Measurements from ENCODE around the gene KISS1R.
A peak's percentile ranks its signal among the peaks of the same experiment; 100 is the strongest.

KISS1R gene

GRCh38 chr19:900302-901111, 16.6 kb upstream of the KISS1R start:
- DNase-seq: peak; percentile 16

- no peak for DNase-seq
Measured at GRCh38 chr19:901216-902092, 15.7 kb upstream of the KISS1R start.

- no peak for DNase-seq
Measured at GRCh38 chr19:902093-902370, 15.1 kb upstream of the KISS1R start.

GRCh38 chr19:902446-903226, 14.5 kb upstream of the KISS1R start:
- no peak for DNase-seq

- DNase-seq: no peak
Measured at GRCh38 chr19:903266-903797, 13.8 kb upstream of the KISS1R start.

- no peak for DNase-seq
Measured at GRCh38 chr19:904545-904944, 12.6 kb upstream of the KISS1R start.

- no peak for DNase-seq
Measured at GRCh38 chr19:906480-906879, 10.7 kb upstream of the KISS1R start.

- DNase-seq: peak; percentile 13
Measured at GRCh38 chr19:907183-907853, 9.8 kb upstream of the KISS1R start.

- DNase-seq: peak; percentile 16
Measured at GRCh38 chr19:911197-912033, 5.7 kb upstream of the KISS1R start.

GRCh38 chr19:912181-913079, 4.7 kb upstream of the KISS1R start:
- peak; percentile 41 for DNase-seq

- DNase-seq: peak; percentile 69
Measured at GRCh38 chr19:913080-913748, 3.9 kb upstream of the KISS1R start, which contains the start of gene R3HDM4. R3HDM4 (minus strand) TSS chr19:913219; CDS start chr19:913157, 62 bp downstream.

- no peak for DNase-seq
Measured at GRCh38 chr19:916645-917322, 349 bp upstream of the KISS1R start.

- DNase-seq: no peak
Measured at GRCh38 chr19:918152-918437, 962 bp downstream of the KISS1R start.

GRCh38 chr19:918481-919198, 1.5 kb downstream of the KISS1R start:
- DNase-seq: no peak

- DNase-seq: no peak
Measured at GRCh38 chr19:919199-920050, 2.3 kb downstream of the KISS1R start.

GRCh38 chr19:920051-920864, 3.1 kb downstream of the KISS1R start:
- DNase-seq: peak; percentile 53
